H1 (cell line): ENCODE measurements around the gene ZNF837. TPM values are rescaled to one million over a fixed set of nuclear protein-coding genes. Genes with fewer than 3 reads are reported as not detected.

Experiments used
- CTCF ChIA-PET: fragments of 300-600 bp; sonication (Branson Sonifier 250); formaldehyde crosslinking; loops from one replicate; lab custom pipeline; 2021; ENCODE audit not compliant: partially characterized antibody; lab: Charles Lee
- POLR2A ChIA-PET: fragments of 300-600 bp; sonication (Branson Sonifier 250); formaldehyde crosslinking; loops from one replicate; lab custom pipeline; 2021; ENCODE audit warnings: inconsistent platforms; ENCODE audit not compliant: partially characterized antibody; lab: Charles Lee
- DNase-seq, 2 experiments: peaks; one replicate each; pipeline versions ENCODE4 v3.0.0 to v3.0.0-alpha.2; 2010 to 2022; ENCODE audit warnings: low spot score in 2 of 2, low read depth in 1 of 2, mixed read lengths in 1 of 2
- FAIRE-seq: peaks from 2 replicates; lab custom pipeline; 2011; peaks lifted over from hg19 to GRCh38; lab: Jason Lieb, UNC
- H2AFZ ChIP-seq: 2 replicates; pipeline ENCODE4 v1.8.1; 2012; ENCODE audit warnings: low read length, inconsistent platforms
- H2AK5ac ChIP-seq: 2 replicates; pipeline ENCODE4 v1.6.1; 2013; ENCODE audit warnings: low read depth, low read length
- H2BK120ac ChIP-seq: replicated peaks from 2 replicates; pipeline ENCODE3; 2013; ENCODE audit warnings: low read depth, low read length, inconsistent platforms
- H2BK12ac ChIP-seq: 2 replicates; pipeline ENCODE4 v1.6.1; 2013; ENCODE audit warnings: low read depth, low read length
- H2BK15ac ChIP-seq: 2 replicates; pipeline ENCODE4 v1.6.1; 2013; ENCODE audit warnings: low read length
- H2BK20ac ChIP-seq: 2 replicates; pipeline ENCODE4 v1.6.1; 2013; ENCODE audit warnings: low read length
- H2BK5ac ChIP-seq: 2 replicates; pipeline ENCODE4 v1.6.1; 2013; ENCODE audit warnings: low read depth, low read length
- H3K14ac ChIP-seq: 2 replicates; pipeline ENCODE4 v1.6.1; 2013; ENCODE audit warnings: inconsistent platforms; ENCODE audit not compliant: insufficient read length
- H3K18ac ChIP-seq: 2 replicates; pipeline ENCODE4 v1.6.1; 2013; ENCODE audit warnings: low read length; ENCODE audit errors: extremely low read depth
- H3K23ac ChIP-seq: 2 replicates; pipeline ENCODE4 v1.6.1; 2013; ENCODE audit warnings: inconsistent platforms; ENCODE audit not compliant: insufficient read length
- H3K23me2 ChIP-seq: 2 replicates; pipeline ENCODE4 v1.6.1; 2013; ENCODE audit warnings: low read depth, low read length
- H3K27ac ChIP-seq: 2 replicates; pipeline ENCODE4 v1.6.1; 2011; ENCODE audit warnings: low read depth, low read length, inconsistent platforms
- H3K27me3 ChIP-seq, 4 experiments: replicated peaks in 1 of 4; 1 replicate in 1 of 4; 2 replicates in 3 of 4; pipeline versions ENCODE4 v1.6.1 to v1.8.1; 2011 to 2013; ENCODE audit warnings: low read length in 3 of 4, mild to moderate bottlenecking in 3 of 4, inconsistent platforms in 2 of 4, mixed read lengths in 2 of 4, moderate library complexity in 1 of 4; ENCODE audit not compliant: control insufficient read depth in 3 of 4, insufficient read depth in 3 of 4; ENCODE audit errors: extremely low read depth in 1 of 4
- H3K36me3 ChIP-seq, 4 experiments: 2 replicates each; pipeline versions ENCODE4 v1.6.1 to v1.8.1; 2011 to 2013; ENCODE audit warnings: mild to moderate bottlenecking in 4 of 4, low read length in 3 of 4, moderate library complexity in 2 of 4, control low read depth in 1 of 4, inconsistent platforms in 1 of 4; ENCODE audit not compliant: insufficient read depth in 4 of 4, control insufficient read depth in 2 of 4
- H3K4ac ChIP-seq: replicated peaks from 2 replicates; pipeline ENCODE3; 2013; ENCODE audit warnings: low read length, low read depth, mixed read lengths, inconsistent platforms; ENCODE audit not compliant: insufficient read length
- H3K4me1 ChIP-seq, 4 experiments: replicated peaks in 1 of 4; 1 replicate in 1 of 4; 2 replicates in 3 of 4; pipeline versions ENCODE4 v1.6.1 to v1.8.1; 2011 to 2013; ENCODE audit warnings: low read length in 3 of 4, inconsistent platforms in 2 of 4, mixed read lengths in 1 of 4; ENCODE audit not compliant: insufficient read depth in 4 of 4, control insufficient read depth in 3 of 4
- H3K4me2 ChIP-seq, 2 experiments: 2 replicates each; pipeline versions ENCODE4 v1.6.1 to v1.8.1; 2011 to 2013; ENCODE audit warnings: low read depth in 2 of 2, low read length in 2 of 2, control low read depth in 1 of 2, inconsistent platforms in 1 of 2, mild to moderate bottlenecking in 1 of 2; ENCODE audit not compliant: insufficient read depth in 1 of 2
- H3K4me3 ChIP-seq, 4 experiments: fragments of 200-600, 300-600 bp in 1 of 4; sonication (generic), shearing (Covaris generic), sonication (Bioruptor Twin) in 1 of 4; 2 replicates each; pipeline versions ENCODE4 v1.5.1 to v1.8.1; 2011 to 2016; ENCODE audit warnings: low read length in 4 of 4, low read depth in 3 of 4, control low read depth in 2 of 4, inconsistent platforms in 2 of 4, mild to moderate bottlenecking in 2 of 4, mixed read lengths in 1 of 4, moderate library complexity in 1 of 4; ENCODE audit not compliant: insufficient read depth in 2 of 4; ENCODE audit errors: extremely low read depth in 1 of 4
- H3K56ac ChIP-seq: replicated peaks from 2 replicates; pipeline ENCODE3; 2013; ENCODE audit warnings: low read depth, mild to moderate bottlenecking, mixed read lengths, low read length, inconsistent platforms; ENCODE audit not compliant: insufficient read length
- H3K79me1 ChIP-seq: 2 replicates; pipeline ENCODE4 v1.6.1; 2013; ENCODE audit warnings: low read depth, low read length, control low read depth
- H3K79me2 ChIP-seq, 2 experiments: 2 replicates each; pipeline versions ENCODE4 v1.6.1 to v1.8.1; 2012 to 2013; ENCODE audit warnings: low read length in 2 of 2, mild to moderate bottlenecking in 2 of 2, inconsistent platforms in 1 of 2; ENCODE audit not compliant: insufficient read depth in 2 of 2, control insufficient read depth in 1 of 2
- H3K9ac ChIP-seq, 4 experiments: replicated peaks in 1 of 4; 1 replicate in 1 of 4; 2 replicates in 3 of 4; pipeline versions ENCODE4 v1.6.1 to v1.8.1; 2011 to 2013; ENCODE audit warnings: low read depth in 3 of 4, low read length in 3 of 4, control low read depth in 2 of 4, mild to moderate bottlenecking in 2 of 4, moderate library complexity in 2 of 4, inconsistent platforms in 1 of 4; ENCODE audit errors: extremely low read depth in 1 of 4
- H3K9me3 ChIP-seq, 2 experiments: 2 replicates each; pipeline versions ENCODE4 v1.6.1 to v1.8.1; 2012 to 2013; ENCODE audit warnings: mild to moderate bottlenecking in 2 of 2, moderate library complexity in 2 of 2, control low read depth in 1 of 2, inconsistent platforms in 1 of 2, low read depth in 1 of 2, low read length in 1 of 2, mixed read lengths in 1 of 2; ENCODE audit not compliant: insufficient read depth in 2 of 2
- H4K20me1 ChIP-seq, 2 experiments: replicated peaks in 1 of 2; 2 replicates each; pipeline versions ENCODE3 to v1.8.1; 2011 to 2013; ENCODE audit warnings: inconsistent platforms in 2 of 2, low read length in 2 of 2, mild to moderate bottlenecking in 1 of 2; ENCODE audit not compliant: insufficient read depth in 2 of 2, control insufficient read depth in 1 of 2
- H4K5ac ChIP-seq: 2 replicates; pipeline ENCODE4 v1.6.1; 2013; ENCODE audit warnings: low read length, low read depth, mixed read lengths, inconsistent platforms; ENCODE audit not compliant: insufficient read length
- H4K8ac ChIP-seq: 2 replicates; pipeline ENCODE4 v1.8.0; 2013; ENCODE audit warnings: mild to moderate bottlenecking, moderate library complexity, low read length, inconsistent platforms; ENCODE audit not compliant: insufficient read depth; ENCODE audit errors: extremely low read depth
- H4K91ac ChIP-seq: replicated peaks from 2 replicates; pipeline ENCODE3; 2013; ENCODE audit warnings: low read length, mixed read lengths, inconsistent platforms; ENCODE audit not compliant: insufficient read length
- BACH1 ChIP-seq: IDR thresholded peaks from 2 replicates; pipeline ENCODE4 v1.6.1; 2012; ENCODE audit warnings: low read length, improper control_type of control experiment
- EP300 ChIP-seq, 2 experiments: IDR thresholded peaks; 1 replicate in 1 of 2; 2 replicates in 1 of 2; pipeline ENCODE4 v1.6.1; 2011 to 2012; ENCODE audit warnings: low read depth in 2 of 2, low read length in 2 of 2, mild to moderate bottlenecking in 2 of 2, borderline replicate concordance in 1 of 2, inconsistent platforms in 1 of 2, moderate library complexity in 1 of 2
- POLR2A ChIP-seq, 2 experiments: IDR thresholded peaks; 1 replicate in 1 of 2; 2 replicates in 1 of 2; pipeline ENCODE4 v1.6.1; 2011; ENCODE audit warnings: low read depth in 2 of 2, low read length in 2 of 2, mild to moderate bottlenecking in 2 of 2; ENCODE audit errors: control extremely low read depth in 1 of 2
- POLR2AphosphoS5 ChIP-seq: IDR thresholded peaks from 2 replicates; pipeline ENCODE4 v1.6.1; 2011; ENCODE audit warnings: low read depth, low read length
- WGBS, 2 experiments: shearing (Covaris generic) in 1 of 2; methylation state at CpG; one replicate each; pipeline versions ENCODE4 v1.1.6 to v1.1.7; 2013 to 2015; ENCODE audit warnings: low lambda C conversion rate in 2 of 2, mixed read lengths in 2 of 2, inconsistent platforms in 1 of 2, low coverage in 1 of 2, missing lambda C conversion rate in 1 of 2; ENCODE audit not compliant: insufficient replicate concordance in 2 of 2, insufficient coverage in 1 of 2, insufficient read length in 1 of 2; ENCODE audit errors: extremely low coverage in 1 of 2, missing lambda C conversion rate in 1 of 2; 5-methylcytosine and 5-hydroxymethylcytosine counted together
- polyA plus RNA-seq, 7 experiments: library from polyadenylated mRNA; depleted of rRNA in 3 of 7; stranded (reverse) in 5 of 7; unstranded in 2 of 7; fragments of >200 nt in 5 of 7; fragments of 200-250 nt in 2 of 7; gene quantifications; 1 replicate in 5 of 7; 2 replicates in 1 of 7; 4 replicates in 1 of 7; pipeline versions ENCODE4 v1.2.1 to v1.2.3, GENCODE V29; 2011 to 2013; ENCODE audit warnings: missing spikeins in 2 of 7, mixed read lengths in 2 of 7
- total RNA-seq: library from RNA; stranded (reverse); fragmentation: NEBNext Ultra II Directional; extraction: Animal tissue kit (Norgen Biotek cat#: 25700); gene quantifications from 2 replicates; pipeline ENCODE4 v1.2.1, GENCODE V29; 2021

Gene ZNF837
- total and polyA plus RNA-seq, 2 of the 8 experiments (the other 6 are each of a cell fraction or from before 2014, with no cell fraction given) = 1.9 to 3.3 TPM

DNA sequence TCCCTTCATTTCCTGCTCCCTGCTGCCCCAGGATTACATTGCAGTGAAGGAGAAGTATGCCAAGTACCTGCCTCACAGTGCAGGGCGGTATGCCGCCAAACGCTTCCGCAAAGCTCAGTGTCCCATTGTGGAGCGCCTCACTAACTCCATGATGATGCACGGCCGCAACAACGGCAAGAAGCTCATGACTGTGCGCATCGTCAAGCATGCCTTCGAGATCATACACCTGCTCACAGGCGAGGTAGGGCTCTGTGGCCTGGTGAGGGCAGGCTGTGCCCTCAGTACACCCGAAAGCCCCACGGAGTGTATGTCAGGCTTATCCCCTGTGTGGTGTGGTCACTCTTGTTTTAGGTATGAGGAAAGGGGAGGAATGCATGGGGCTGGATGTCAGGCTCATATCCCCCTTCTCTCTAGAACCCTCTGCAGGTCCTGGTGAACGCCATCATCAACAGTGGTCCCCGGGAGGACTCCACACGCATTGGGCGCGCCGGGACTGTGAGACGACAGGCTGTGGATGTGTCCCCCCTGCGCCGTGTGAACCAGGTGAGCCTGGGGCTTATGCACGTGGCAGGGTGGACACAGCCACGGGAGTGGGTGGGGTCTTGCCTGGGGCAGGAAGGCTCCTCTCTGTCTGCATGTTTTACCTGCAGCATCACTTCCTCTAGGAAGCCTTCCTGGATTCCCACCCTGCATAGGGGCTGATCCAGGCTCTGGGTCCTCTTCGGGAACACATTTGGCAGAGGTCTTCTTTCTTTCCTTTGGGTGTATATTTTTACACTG, 12.3 kb upstream of the ZNF837 start:
- H3K9ac ChIP-seq = no peak overlapping the region; a peak in 1 of 7 replicates
- H2BK20ac ChIP-seq = no peak overlapping the region
- DNase-seq = no peak
- peak; percentile 5 to 48; a peak in 2 of 3 replicates for TF ChIP-seq POLR2A (IDR thresholded peaks at IDR 0.05; ENCODE audit: control extremely low read depth in 1 of 2, low read depth in 2 of 2, low read length in 2 of 2)
- no peak for TF ChIP-seq BACH1
- TF ChIP-seq EP300 (IDR thresholded peaks at IDR 0.05; ENCODE audit: borderline replicate concordance in 1 of 2, low read depth in 2 of 2, low read length in 2 of 2) = no peak
- TF ChIP-seq POLR2AphosphoS5 = peak; percentile 44; the same call in 1 of the 2 replicates
- no peak overlapping the region for H2AFZ ChIP-seq
- no peak overlapping the region for H4K91ac ChIP-seq
- no peak overlapping the region for H3K56ac ChIP-seq
- no peak overlapping the region for H2BK15ac ChIP-seq
- ChIA-PET POLR2A (interaction anchor here (0.8 to 1.1 kb wide), 3 partner anchors 32 to 166 kb away, joined by 3 read pairs; no protein-coding TSS in a partner anchor), CTCF (no interaction called here)
- H3K14ac ChIP-seq = no peak overlapping the region
- peaks cover 19 to 56% (median 44%) of the 10 kb centered on the region in 4 experiments for H3K36me3 ChIP-seq
- H2BK12ac ChIP-seq = no peak overlapping the region
- peaks cover 9% of the 10 kb centered on the region for H3K23me2 ChIP-seq
- H3K9me3 ChIP-seq = no peaks in the 10 kb centered on the region
- H2BK120ac ChIP-seq = no peak overlapping the region
- no peak overlapping the region for H3K23ac ChIP-seq
- no peak overlapping the region for H2BK5ac ChIP-seq
- no peak overlapping the region for H2AK5ac ChIP-seq
- H4K8ac ChIP-seq = no peak overlapping the region; the same call in 1 of the 2 replicates
- peaks cover 0 to 22% (median 12%) of the 10 kb centered on the region in 4 experiments; a peak in 5 of 7 replicates for H3K4me1 ChIP-seq
- no peak overlapping the region for H3K18ac ChIP-seq
- H3K4me3 ChIP-seq = no peak overlapping the region
- H4K20me1 ChIP-seq = peaks cover 15 to 21% of the 10 kb centered on the region in 2 experiments
- no peak overlapping the region for H3K4ac ChIP-seq
- peaks cover 3 to 13% (median 11%) of the 10 kb centered on the region in 4 experiments; a peak in 6 of 7 replicates for H3K27me3 ChIP-seq
- no peak for FAIRE-seq
- H4K5ac ChIP-seq = no peak overlapping the region
- 0 out of 2 replicates have a peak, but pooled peaks cover 2% of the 10 kb centered on the region for H3K79me1 ChIP-seq
- H3K27ac ChIP-seq = no peak overlapping the region
- 95% methylated on average over 25 of the region's 26 CpGs; no CpG with 5 or more reads in 1 of the 2 experiments for WGBS, 2 experiments
- H3K4me2 ChIP-seq = no peak overlapping the region
- H3K79me2 ChIP-seq = peaks cover 0 to 29% of the 10 kb centered on the region in 2 experiments; a peak in 3 of 4 replicates
